SHP77 treated with DMSO at 0.1 percent for 48 hours (cell line): ENCODE results near the gene MYRFL.

Source experiments
- DNase-seq: peaks from one replicate; lab custom pipeline; 2025; lab: John Stamatoyannopoulos, UW

MYRFL gene

GRCh38 chr12:69932676-69933552 lies 107.9 kb downstream of the MYRFL start:
- no peak for DNase-seq

GRCh38 chr12:69934011-69934410 lies 109.0 kb downstream of the MYRFL start:
- DNase-seq, result no peak

- no peak for DNase-seq
These were observed 110.6 kb downstream of the MYRFL start for GRCh38 chr12:69935651-69936100.

GRCh38 chr12:69936214-69936731 lies 111.2 kb downstream of the MYRFL start:
- no peak for DNase-seq

GRCh38 chr12:69936766-69937165 lies 111.7 kb downstream of the MYRFL start:
- no peak for DNase-seq

GRCh38 chr12:69947123-69947522 lies 122.1 kb downstream of the MYRFL start:
- no peak for DNase-seq

- DNase-seq, result no peak
These were observed 122.9 kb downstream of the MYRFL start for GRCh38 chr12:69947897-69948296.

GRCh38 chr12:69948851-69949250 lies 123.8 kb downstream of the MYRFL start:
- DNase-seq, result no peak

- no peak for DNase-seq
These were observed 124.4 kb downstream of the MYRFL start for GRCh38 chr12:69949311-69950002.

- DNase-seq, result no peak
These were observed 126.1 kb downstream of the MYRFL start for GRCh38 chr12:69951108-69951507.

GRCh38 chr12:69952890-69953289 lies 127.9 kb downstream of the MYRFL start:
- DNase-seq, result no peak

- DNase-seq, result no peak
These were observed 136.2 kb downstream of the MYRFL start for GRCh38 chr12:69961246-69961645.

GRCh38 chr12:69966409-69966808 lies 141.4 kb downstream of the MYRFL start:
- no peak for DNase-seq

GRCh38 chr12:69966839-69967238 lies 141.8 kb downstream of the MYRFL start:
- DNase-seq, result no peak

- DNase-seq, result no peak
These were observed 144.0 kb downstream of the MYRFL start for GRCh38 chr12:69969011-69969410.

- DNase-seq, result no peak
These were observed 147.1 kb downstream of the MYRFL start for GRCh38 chr12:69972136-69972535.

- no peak for DNase-seq
These were observed 153.0 kb downstream of the MYRFL start for GRCh38 chr12:69978020-69978419.

- no peak for DNase-seq
These were observed 157.0 kb downstream of the MYRFL start for GRCh38 chr12:69981881-69982475.

- DNase-seq, result no peak
These were observed 159.2 kb downstream of the MYRFL start for GRCh38 chr12:69984241-69984640.

- DNase-seq, result no peak
These were observed 160.6 kb downstream of the MYRFL start for GRCh38 chr12:69985656-69986055.

GRCh38 chr12:69986114-69986513 lies 161.1 kb downstream of the MYRFL start:
- no peak for DNase-seq

GRCh38 chr12:69987579-69988091 lies 162.6 kb downstream of the MYRFL start:
- no peak for DNase-seq
